Measurements from ENCODE around the gene HBS1L. TPM values are rescaled to one million over a fixed set of nuclear protein-coding genes. Genes with fewer than 3 reads are reported as not detected.

HBS1L gene
- total and polyA plus RNA-seq, 5 donors from 2014 or later = 49.4 to 109 (median 64.5) TPM

DNA sequence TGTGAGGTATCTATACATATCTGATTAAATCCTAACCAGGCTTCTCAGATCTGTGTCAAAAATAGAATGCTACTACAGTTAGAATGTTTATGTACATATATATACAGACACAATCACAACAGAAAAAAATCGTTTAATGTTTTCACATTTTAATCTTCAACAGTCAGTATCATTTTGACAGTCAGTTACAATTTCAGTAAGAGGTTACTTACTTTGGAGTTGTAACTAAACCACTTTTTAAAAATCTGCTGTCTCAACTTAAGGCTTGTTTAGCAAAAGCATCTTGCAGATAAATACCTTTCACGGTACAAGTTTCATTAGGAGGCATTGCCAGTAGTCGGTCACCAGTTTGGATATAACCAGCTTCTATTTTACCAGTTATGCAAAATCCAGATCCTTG, 72.5 kb downstream of the HBS1L start:
- H3K27ac ChIP-seq (ENCODE audit: insufficient read depth, low read length, poor library complexity, severe bottlenecking) = no peak overlapping the region
- peaks cover 38% of the 10 kb centered on the region for H3K36me3 ChIP-seq (ENCODE audit: control insufficient read depth, insufficient read depth, low read length)
- DNase-seq = peak in 1 of 3 donors; percentile 31
- peaks cover 38 to 67% (median 53%) of the 10 kb centered on the region in 4 donors for H3K4me1 Mint-ChIP-seq
- H3K9me3 Mint-ChIP-seq = no peaks in the 10 kb centered on the region
- no peaks in the 10 kb centered on the region for H3K9me3 ChIP-seq (ENCODE audit: control insufficient read depth in 2 of 2, low read length in 2 of 2)
- peak overlapping the region in 1 of 3 donors; percentile 9 for H3K27ac Mint-ChIP-seq
- no peaks in the 10 kb centered on the region for H3K27me3 ChIP-seq (ENCODE audit: control insufficient read depth, insufficient read depth, low read length)
- peak overlapping the region in 1 of 4 donors; percentile 20 for H3K4me3 Mint-ChIP-seq
- H3K36me3 Mint-ChIP-seq = peaks cover 47% of the 10 kb centered on the region
- H3K4me3 ChIP-seq (ENCODE audit: low read depth, low read length) = peak overlapping the region; percentile 11
- no peak for ATAC-seq (ENCODE audit: low read depth in 2 of 2)
- H3K27me3 Mint-ChIP-seq = no peaks in the 10 kb centered on the region
- peaks cover 23% of the 10 kb centered on the region for H3K4me1 ChIP-seq (ENCODE audit: control insufficient read depth, insufficient read depth, low read length, poor library complexity, severe bottlenecking)

GRCh38 chr6:134980846-134981245, 73.8 kb downstream of the HBS1L start:
- no peaks in the 10 kb centered on the region for H3K27me3 Mint-ChIP-seq
- peaks cover 54% of the 10 kb centered on the region for H3K36me3 Mint-ChIP-seq
- H3K4me1 Mint-ChIP-seq = peaks cover 41 to 66% (median 57%) of the 10 kb centered on the region in 4 donors
- H3K4me3 Mint-ChIP-seq = no peak overlapping the region
- ATAC-seq (ENCODE audit: low read depth in 2 of 2) = no peak
- H3K27ac Mint-ChIP-seq = peak overlapping the region in 1 of 3 donors; percentile 2
- peaks cover 23% of the 10 kb centered on the region for H3K4me1 ChIP-seq (ENCODE audit: control insufficient read depth, insufficient read depth, low read length, poor library complexity, severe bottlenecking)
- no peaks in the 10 kb centered on the region for H3K27me3 ChIP-seq (ENCODE audit: control insufficient read depth, insufficient read depth, low read length)
- no peak overlapping the region for H3K4me3 ChIP-seq (ENCODE audit: low read depth, low read length)
- H3K9me3 Mint-ChIP-seq = no peaks in the 10 kb centered on the region
- peak in 1 of 3 donors; percentile 36 for DNase-seq
- peaks cover 50% of the 10 kb centered on the region for H3K36me3 ChIP-seq (ENCODE audit: control insufficient read depth, insufficient read depth, low read length)
- H3K27ac ChIP-seq (ENCODE audit: insufficient read depth, low read length, poor library complexity, severe bottlenecking) = peak overlapping the region; percentile 44
- no peaks in the 10 kb centered on the region for H3K9me3 ChIP-seq (ENCODE audit: control insufficient read depth in 2 of 2, low read length in 2 of 2)

DNA sequence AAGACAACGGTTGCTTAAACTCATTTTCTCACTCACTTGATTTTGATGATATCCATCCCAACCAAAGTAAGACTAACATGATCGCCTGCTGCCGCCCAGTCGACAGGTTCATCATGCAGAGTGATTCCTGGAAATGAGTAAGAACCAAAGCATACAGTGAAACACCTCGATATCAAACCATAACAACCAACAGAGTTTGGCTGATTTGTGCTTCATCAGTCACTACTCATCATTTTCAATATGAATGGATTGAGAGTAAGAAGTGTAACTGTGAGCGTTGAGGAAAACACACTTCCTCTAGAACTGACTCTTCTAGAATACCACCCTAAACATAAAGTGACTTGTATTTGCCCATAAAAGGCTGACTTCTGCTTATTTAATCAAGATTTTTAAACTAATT, 75.5 kb downstream of the HBS1L start:
- DNase-seq = peak in 1 of 3 donors; percentile 85
- Histone ChIP-seq H3K4me1 (ENCODE audit: control insufficient read depth, insufficient read depth, low read length, poor library complexity, severe bottlenecking) (peaks cover 20% of the 10 kb centered on the region), H3K27ac (ENCODE audit: insufficient read depth, low read length, poor library complexity, severe bottlenecking) (no peak overlapping the region), H3K9me3 (ENCODE audit: control insufficient read depth in 2 of 2, low read length in 2 of 2) (no peaks in the 10 kb centered on the region), H3K27me3 (ENCODE audit: control insufficient read depth, insufficient read depth, low read length) (no peaks in the 10 kb centered on the region), H3K36me3 (ENCODE audit: control insufficient read depth, insufficient read depth, low read length) (peaks cover 41% of the 10 kb centered on the region), H3K4me3 (ENCODE audit: low read depth, low read length) (peak overlapping the region; percentile 65)
- ATAC-seq (ENCODE audit: low read depth in 2 of 2) = peak; percentile 58 to 60
- Mint-ChIP-seq H3K9me3 (no peaks in the 10 kb centered on the region), H3K4me1 (peaks cover 34 to 63% (median 50%) of the 10 kb centered on the region in 4 donors), H3K4me3 (peak overlapping the region; percentile 3 to 39 (median 26)), H3K27ac (peak overlapping the region in 2 of 3 donors; percentile 24 to 62), H3K36me3 (peaks cover 61% of the 10 kb centered on the region), H3K27me3 (no peaks in the 10 kb centered on the region)

DNA sequence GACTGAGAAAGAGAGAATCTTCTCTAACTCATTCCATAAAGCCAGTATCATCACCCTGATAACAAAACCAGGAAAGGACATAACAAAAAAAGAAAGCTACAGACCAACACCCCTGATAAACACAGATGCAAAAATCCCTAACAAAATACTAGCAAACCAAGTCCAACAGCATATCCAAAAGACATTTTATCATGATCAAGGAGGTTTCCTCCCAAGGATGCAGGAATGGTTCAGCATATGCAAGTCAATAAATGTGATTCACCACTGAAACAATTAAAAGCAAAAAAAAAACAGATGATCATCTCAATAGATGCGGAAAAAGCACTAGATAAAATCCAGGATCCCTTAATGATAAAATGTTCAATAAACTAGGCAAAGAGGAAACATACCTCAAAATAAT, 80.3 kb downstream of the HBS1L start:
- no peak for DNase-seq
- Histone ChIP-seq H3K4me3 (ENCODE audit: low read depth, low read length) (no peak overlapping the region), H3K36me3 (ENCODE audit: control insufficient read depth, insufficient read depth, low read length) (peaks cover 42% of the 10 kb centered on the region), H3K4me1 (ENCODE audit: control insufficient read depth, insufficient read depth, low read length, poor library complexity, severe bottlenecking) (no peaks in the 10 kb centered on the region), H3K27me3 (ENCODE audit: control insufficient read depth, insufficient read depth, low read length) (no peaks in the 10 kb centered on the region), H3K27ac (ENCODE audit: insufficient read depth, low read length, poor library complexity, severe bottlenecking) (no peak overlapping the region), H3K9me3 (ENCODE audit: control insufficient read depth in 2 of 2, low read length in 2 of 2) (no peaks in the 10 kb centered on the region)
- H3K4me3 Mint-ChIP-seq = no peak overlapping the region
- H3K27ac Mint-ChIP-seq = no peak overlapping the region
- peaks cover 17 to 36% (median 18%) of the 10 kb centered on the region in 4 donors for H3K4me1 Mint-ChIP-seq
- H3K9me3 Mint-ChIP-seq = no peaks in the 10 kb centered on the region
- H3K27me3 Mint-ChIP-seq = no peaks in the 10 kb centered on the region
- peaks cover 62% of the 10 kb centered on the region for H3K36me3 Mint-ChIP-seq
- ATAC-seq (ENCODE audit: low read depth in 2 of 2) = no peak

DNA sequence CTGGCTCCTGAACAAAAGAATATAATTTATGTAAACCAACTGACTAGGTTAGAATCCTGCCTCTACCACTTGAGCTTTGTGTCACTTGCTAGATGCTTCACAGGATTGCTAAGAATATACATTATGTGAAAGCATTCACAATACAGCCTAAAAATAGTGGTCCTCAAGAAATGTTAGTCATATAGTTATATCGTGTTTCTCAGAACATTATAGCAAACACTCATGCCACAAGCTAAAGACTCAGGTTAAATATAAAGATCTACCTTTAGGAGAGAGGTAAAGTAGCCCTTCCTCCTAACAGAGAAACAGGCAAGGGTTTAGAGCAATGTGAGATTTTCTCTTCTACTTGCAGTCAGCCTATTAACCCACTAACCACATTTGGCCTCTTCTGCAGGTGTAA, 86.9 kb downstream of the HBS1L start:
- ATAC-seq (ENCODE audit: low read depth in 2 of 2) (no peak), DNase-seq (no peak)
- H3K9me3 Mint-ChIP-seq = no peaks in the 10 kb centered on the region
- H3K9me3 ChIP-seq (ENCODE audit: control insufficient read depth in 2 of 2, low read length in 2 of 2) = no peaks in the 10 kb centered on the region
- no peaks in the 10 kb centered on the region for H3K4me1 ChIP-seq (ENCODE audit: control insufficient read depth, insufficient read depth, low read length, poor library complexity, severe bottlenecking)
- peaks cover 58% of the 10 kb centered on the region for H3K36me3 ChIP-seq (ENCODE audit: control insufficient read depth, insufficient read depth, low read length)
- peaks cover 0 to 7% (median 2%) of the 10 kb centered on the region in 4 donors for H3K4me1 Mint-ChIP-seq
- H3K27ac ChIP-seq (ENCODE audit: insufficient read depth, low read length, poor library complexity, severe bottlenecking) = no peak overlapping the region
- no peak overlapping the region for H3K27ac Mint-ChIP-seq
- H3K4me3 Mint-ChIP-seq = no peak overlapping the region
- H3K4me3 ChIP-seq (ENCODE audit: low read depth, low read length) = no peak overlapping the region
- H3K36me3 Mint-ChIP-seq = peaks cover 60% of the 10 kb centered on the region
- no peaks in the 10 kb centered on the region for H3K27me3 ChIP-seq (ENCODE audit: control insufficient read depth, insufficient read depth, low read length)
- no peaks in the 10 kb centered on the region for H3K27me3 Mint-ChIP-seq

- peaks cover 64% of the 10 kb centered on the region for H3K36me3 ChIP-seq (ENCODE audit: control insufficient read depth, insufficient read depth, low read length)
- DNase-seq (no peak), ATAC-seq (ENCODE audit: low read depth in 2 of 2) (no peak)
- no peaks in the 10 kb centered on the region for H3K27me3 ChIP-seq (ENCODE audit: control insufficient read depth, insufficient read depth, low read length)
- H3K27ac ChIP-seq (ENCODE audit: insufficient read depth, low read length, poor library complexity, severe bottlenecking) = no peak overlapping the region
- Mint-ChIP-seq H3K27ac (no peak overlapping the region), H3K27me3 (no peaks in the 10 kb centered on the region), H3K9me3 (peaks cover 0 to 4% (median 2%) of the 10 kb centered on the region in 7 donors), H3K4me1 (peaks cover 0 to 14% (median 0%) of the 10 kb centered on the region in 4 donors), H3K36me3 (peaks cover 70% of the 10 kb centered on the region), H3K4me3 (no peak overlapping the region)
- no peak overlapping the region for H3K4me3 ChIP-seq (ENCODE audit: low read depth, low read length)
- no peaks in the 10 kb centered on the region for H3K9me3 ChIP-seq (ENCODE audit: control insufficient read depth in 2 of 2, low read length in 2 of 2)
- H3K4me1 ChIP-seq (ENCODE audit: control insufficient read depth, insufficient read depth, low read length, poor library complexity, severe bottlenecking) = no peaks in the 10 kb centered on the region
These were observed 90.0 kb downstream of the HBS1L start for GRCh38 chr6:134964451-134965203.

GRCh38 chr6:134962421-134962820, 92.2 kb downstream of the HBS1L start:
- Mint-ChIP-seq H3K36me3 (peaks cover 65% of the 10 kb centered on the region), H3K4me1 (peaks cover 0 to 14% (median 0%) of the 10 kb centered on the region in 4 donors)

GRCh38 chr6:134961366-134961765, 93.3 kb downstream of the HBS1L start:
- Histone ChIP-seq H3K36me3 (ENCODE audit: control insufficient read depth, insufficient read depth, low read length) (peaks cover 49% of the 10 kb centered on the region), H3K4me1 (ENCODE audit: control insufficient read depth, insufficient read depth, low read length, poor library complexity, severe bottlenecking) (no peaks in the 10 kb centered on the region), H3K9me3 (ENCODE audit: control insufficient read depth in 2 of 2, low read length in 2 of 2) (no peaks in the 10 kb centered on the region), H3K27me3 (ENCODE audit: control insufficient read depth, insufficient read depth, low read length) (no peaks in the 10 kb centered on the region), H3K27ac (ENCODE audit: insufficient read depth, low read length, poor library complexity, severe bottlenecking) (no peak overlapping the region), H3K4me3 (ENCODE audit: low read depth, low read length) (no peak overlapping the region)
- H3K36me3 Mint-ChIP-seq = peaks cover 56% of the 10 kb centered on the region
- peaks cover 0 to 14% (median 0%) of the 10 kb centered on the region in 4 donors for H3K4me1 Mint-ChIP-seq
- peaks cover 0 to 7% (median 2%) of the 10 kb centered on the region in 7 donors for H3K9me3 Mint-ChIP-seq
- H3K27ac Mint-ChIP-seq = no peak overlapping the region
- no peak overlapping the region for H3K4me3 Mint-ChIP-seq
- ATAC-seq (ENCODE audit: low read depth in 2 of 2) (no peak), DNase-seq (no peak)
- H3K27me3 Mint-ChIP-seq = no peaks in the 10 kb centered on the region

More at GRCh38 chr6:134962421-134962820, 92.2 kb downstream of the HBS1L start:
- H3K9me3 Mint-ChIP-seq = peaks cover 0 to 7% (median 2%) of the 10 kb centered on the region in 7 donors
- no peaks in the 10 kb centered on the region for H3K9me3 ChIP-seq (ENCODE audit: control insufficient read depth in 2 of 2, low read length in 2 of 2)
- H3K27me3 Mint-ChIP-seq = no peaks in the 10 kb centered on the region
- no peak overlapping the region for H3K27ac Mint-ChIP-seq
- no peak overlapping the region for H3K27ac ChIP-seq (ENCODE audit: insufficient read depth, low read length, poor library complexity, severe bottlenecking)
- no peaks in the 10 kb centered on the region for H3K4me1 ChIP-seq (ENCODE audit: control insufficient read depth, insufficient read depth, low read length, poor library complexity, severe bottlenecking)
- no peak for DNase-seq
- no peak for ATAC-seq (ENCODE audit: low read depth in 2 of 2)
- peaks cover 58% of the 10 kb centered on the region for H3K36me3 ChIP-seq (ENCODE audit: control insufficient read depth, insufficient read depth, low read length)
- H3K4me3 Mint-ChIP-seq = no peak overlapping the region
- no peak overlapping the region for H3K4me3 ChIP-seq (ENCODE audit: low read depth, low read length)
- H3K27me3 ChIP-seq (ENCODE audit: control insufficient read depth, insufficient read depth, low read length) = no peaks in the 10 kb centered on the region
